Fibroblast of villous mesenchyme (primary cell): ENCODE results near the gene WNT11. TPM values are rescaled to one million over a fixed set of nuclear protein-coding genes. Genes with fewer than 3 reads are reported as not detected.
A peak's percentile ranks its signal among the peaks of the same experiment; 100 is the strongest.

Experiments
- DNase-seq: peaks from one replicate; pipeline ENCODE4 v3.0.0-alpha.2; 2010; ENCODE audit warnings: low read depth
- H3K4me3 ChIP-seq: 2 replicates; pipeline ENCODE4 v1.5.1; 2011; ENCODE audit warnings: low read depth, mild to moderate bottlenecking, low read length
- CTCF ChIP-seq: IDR thresholded peaks from 2 replicates; pipeline ENCODE4 v1.5.1; 2012; ENCODE audit warnings: low read depth, mild to moderate bottlenecking, low read length; ENCODE audit not compliant: insufficient read depth
- total RNA-seq: library from RNA; depleted of rRNA; stranded (reverse); fragments of >200 nt; gene quantifications from 2 replicates; pipeline ENCODE4 v1.2.3, GENCODE V29; 2012

Gene WNT11
- total RNA-seq, 1 donor: not detected

GRCh38 chr11:76197941-76198640 lies 8.2 kb downstream of the WNT11 start:
- DNase-seq: no peak
- TF ChIP-seq CTCF: no peak
- no peak overlapping the region for H3K4me3 ChIP-seq

- TF ChIP-seq CTCF: no peak
- DNase-seq: no peak
- H3K4me3 ChIP-seq: no peak overlapping the region
These were observed 9.0 kb downstream of the WNT11 start for GRCh38 chr11:76197332-76197731.

GRCh38 chr11:76196849-76197248 lies 9.5 kb downstream of the WNT11 start:
- H3K4me3 ChIP-seq: no peak overlapping the region
- no peak for TF ChIP-seq CTCF
- DNase-seq: no peak

- no peak overlapping the region for H3K4me3 ChIP-seq
- DNase-seq: no peak
- TF ChIP-seq CTCF: no peak
These were observed 11.2 kb downstream of the WNT11 start for GRCh38 chr11:76194872-76195668.

GRCh38 chr11:76193219-76193618 lies 13.1 kb downstream of the WNT11 start:
- no peak for DNase-seq
- H3K4me3 ChIP-seq: no peak overlapping the region
- no peak for TF ChIP-seq CTCF

GRCh38 chr11:76190376-76190775 lies 15.9 kb downstream of the WNT11 start:
- TF ChIP-seq CTCF: no peak
- no peak overlapping the region for H3K4me3 ChIP-seq
- peak; percentile 61 for DNase-seq
